GM13977 (cell line): ENCODE data around the gene SLAMF8.
A peak's percentile ranks its signal among the peaks of the same experiment; 100 is the strongest.

Experiments used
- DNase-seq: peaks from one replicate; pipeline ENCODE4 v3.0.0; 2012; ENCODE audit warnings: low spot score
- in situ Hi-C: fragments of 300-500 bp; cut with MboI; formaldehyde crosslinking; loops from one replicate; pipeline ENCODE4 v1.12.0; 2022; ENCODE audit warnings: low sequenced_read_pairs, low pct_unique_long_range_greater_than_20kb, mixed read lengths, inconsistent platforms; ENCODE audit not compliant: unreplicated experiment
- TF ChIP-seq, protein P1 (sequence below): IDR thresholded peaks from 2 replicates; pipeline ENCODE4 v1.5.1; 2012; ENCODE audit warnings: mild to moderate bottlenecking, control low read depth; ENCODE audit not compliant: insufficient read depth; ENCODE audit errors: extremely low read depth, missing control alignments

SLAMF8 gene

DNA sequence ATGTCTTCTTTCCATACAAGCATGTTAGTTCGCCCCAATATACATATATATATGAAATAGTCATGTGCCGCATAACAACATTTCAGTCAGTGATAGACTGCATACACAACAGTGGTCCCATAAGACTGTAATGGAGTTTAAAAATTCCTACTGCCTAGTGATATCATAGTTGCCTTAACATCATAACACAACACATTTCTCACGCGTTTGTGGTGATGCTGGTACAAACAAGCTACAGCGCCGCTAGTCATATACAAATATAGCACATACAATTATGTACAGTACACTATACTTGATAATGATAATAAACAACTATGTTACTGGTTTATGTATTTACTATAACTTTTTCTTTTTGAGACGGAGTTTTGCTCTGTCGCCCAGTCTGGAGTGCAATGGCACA, 10.7 kb upstream of the SLAMF8 start:
- no peak for DNase-seq
- in situ Hi-C loops: no loop called here
- TF ChIP-seq, protein P1, sequence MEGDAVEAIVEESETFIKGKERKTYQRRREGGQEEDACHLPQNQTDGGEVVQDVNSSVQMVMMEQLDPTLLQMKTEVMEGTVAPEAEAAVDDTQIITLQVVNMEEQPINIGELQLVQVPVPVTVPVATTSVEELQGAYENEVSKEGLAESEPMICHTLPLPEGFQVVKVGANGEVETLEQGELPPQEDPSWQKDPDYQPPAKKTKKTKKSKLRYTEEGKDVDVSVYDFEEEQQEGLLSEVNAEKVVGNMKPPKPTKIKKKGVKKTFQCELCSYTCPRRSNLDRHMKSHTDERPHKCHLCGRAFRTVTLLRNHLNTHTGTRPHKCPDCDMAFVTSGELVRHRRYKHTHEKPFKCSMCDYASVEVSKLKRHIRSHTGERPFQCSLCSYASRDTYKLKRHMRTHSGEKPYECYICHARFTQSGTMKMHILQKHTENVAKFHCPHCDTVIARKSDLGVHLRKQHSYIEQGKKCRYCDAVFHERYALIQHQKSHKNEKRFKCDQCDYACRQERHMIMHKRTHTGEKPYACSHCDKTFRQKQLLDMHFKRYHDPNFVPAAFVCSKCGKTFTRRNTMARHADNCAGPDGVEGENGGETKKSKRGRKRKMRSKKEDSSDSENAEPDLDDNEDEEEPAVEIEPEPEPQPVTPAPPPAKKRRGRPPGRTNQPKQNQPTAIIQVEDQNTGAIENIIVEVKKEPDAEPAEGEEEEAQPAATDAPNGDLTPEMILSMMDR: no peak

- in situ Hi-C loops: no loop called here
- DNase-seq: no peak
- TF ChIP-seq, protein P1: no peak
Measured at GRCh38 chr1:159817276-159818041, 9.2 kb upstream of the SLAMF8 start.

DNA sequence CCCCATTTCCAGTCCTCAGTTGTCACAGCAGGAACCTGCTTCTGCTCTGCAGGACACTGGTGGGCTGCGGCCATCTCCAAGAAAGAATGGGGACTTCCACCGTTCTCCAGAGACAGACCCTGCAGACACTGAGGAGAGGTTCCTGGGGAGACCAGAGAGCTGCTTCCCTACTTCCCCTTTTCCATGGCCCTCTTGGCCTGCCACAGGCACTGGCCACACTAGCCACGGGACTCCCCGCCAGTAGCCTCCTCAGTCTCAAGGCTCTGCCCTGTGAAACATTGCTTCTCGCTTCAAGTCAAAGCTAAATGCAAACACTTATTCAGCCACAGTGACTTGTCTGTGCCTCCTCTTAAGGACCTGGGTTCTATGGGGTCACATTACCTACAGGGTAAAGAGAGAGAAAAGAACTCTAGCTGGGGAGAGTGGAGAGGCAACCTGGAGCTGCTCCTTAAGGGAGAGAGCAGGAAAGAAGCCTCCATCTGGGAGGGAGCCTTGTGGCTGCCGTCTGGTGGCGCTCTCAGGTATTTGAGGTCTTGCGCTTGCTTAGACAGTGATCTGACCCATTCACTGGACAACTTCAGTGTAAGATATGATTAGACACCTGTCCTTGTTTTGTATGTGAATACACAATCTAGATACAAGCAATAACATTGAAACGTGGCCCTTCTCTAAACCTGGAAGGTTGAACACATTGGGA, 5.4 kb upstream of the SLAMF8 start:
- in situ Hi-C loops: no loop called here
- TF ChIP-seq, protein P1: peak; percentile 67
- peak; percentile 42 for DNase-seq

GRCh38 chr1:159823406-159823805, 3.3 kb upstream of the SLAMF8 start:
- no peak for DNase-seq
- TF ChIP-seq, protein P1: no peak
- in situ Hi-C loops: no loop called here

DNA sequence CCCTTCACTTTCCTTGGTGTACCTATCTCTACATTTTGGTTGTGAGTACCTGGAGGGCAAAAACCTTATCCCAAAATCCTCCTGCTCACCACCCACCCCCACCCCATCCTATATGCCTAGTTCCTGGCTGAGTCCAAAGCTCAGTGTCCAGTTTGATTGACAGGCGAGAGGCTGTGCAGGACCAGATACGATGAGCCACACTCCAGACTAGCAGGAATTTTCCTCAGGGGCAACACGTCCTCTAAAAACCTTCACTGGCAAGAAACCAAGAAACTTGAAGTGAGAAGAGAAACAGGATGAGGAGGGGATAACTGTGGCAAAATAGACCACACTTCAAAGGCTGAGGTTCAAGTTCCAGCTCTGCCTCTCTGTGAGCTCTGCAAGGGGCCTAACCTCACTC, 1.1 kb upstream of the SLAMF8 start:
- in situ Hi-C loops: no loop called here

DNA sequence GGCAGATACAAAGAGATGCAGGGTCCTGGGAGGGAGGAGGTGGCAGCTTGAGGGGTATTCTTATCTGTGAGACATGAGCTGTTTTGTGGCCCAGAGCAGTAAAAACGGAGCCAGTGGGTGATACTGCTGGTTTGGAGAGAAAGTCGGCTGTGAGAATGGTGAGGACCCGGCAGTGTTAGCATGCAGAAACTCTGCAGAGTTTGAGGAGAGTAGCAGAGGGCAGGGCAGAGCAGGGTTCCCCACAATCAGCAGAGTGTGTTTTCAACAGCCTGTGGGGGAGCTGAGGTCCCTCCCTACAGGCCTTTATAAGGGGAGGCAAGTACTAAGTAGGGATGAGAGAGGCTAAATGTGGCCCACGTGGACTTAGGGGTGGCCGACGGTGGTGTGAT, 423 bp downstream of the SLAMF8 start:
- TF ChIP-seq, protein P1: no peak
- DNase-seq: no peak
- in situ Hi-C loops: no loop called here

More for the DNA sequence above, 1.1 kb upstream of the SLAMF8 start:
- no peak for DNase-seq
- TF ChIP-seq, protein P1: no peak
